HG02981 (cell line): Measurements from ENCODE around the gene TDP2.
"Not testable (repeated sequence)": the region's sequence is repeated elsewhere in the genome, so short reads cannot be mapped to it uniquely, and the experiment has no call there.

Experiments
- ATAC-seq: cut with Tn5 transposase; IDR thresholded peaks from one replicate; pipeline ENCODE4 v1.9.1; 2021; ENCODE audit warnings: mild to moderate bottlenecking, moderate library complexity; ENCODE audit not compliant: unreplicated experiment

TDP2 gene

GRCh38 chr6:24683297-24684296, 16.9 kb upstream of the TDP2 start:
- no peak for ATAC-seq

GRCh38 chr6:24680582-24680981, 13.9 kb upstream of the TDP2 start:
- no peak for ATAC-seq

- ATAC-seq, result not testable (repeated sequence)
Measured at GRCh38 chr6:24678792-24679352, 12.2 kb upstream of the TDP2 start.

- ATAC-seq, result no peak
Measured at GRCh38 chr6:24673625-24674024, 6.9 kb upstream of the TDP2 start.

- no peak for ATAC-seq
Measured at GRCh38 chr6:24672620-24673182, 6.0 kb upstream of the TDP2 start.

GRCh38 chr6:24671077-24671476, 4.4 kb upstream of the TDP2 start:
- ATAC-seq, result not testable (repeated sequence)

GRCh38 chr6:24670492-24670891, 3.8 kb upstream of the TDP2 start:
- not testable (repeated sequence) for ATAC-seq

- no peak for ATAC-seq
Measured at GRCh38 chr6:24668997-24669361, 2.3 kb upstream of the TDP2 start.

GRCh38 chr6:24668066-24668996, 1.6 kb upstream of the TDP2 start:
- ATAC-seq, result not testable (repeated sequence)

GRCh38 chr6:24667378-24667803, 692 bp upstream of the TDP2 start:
- peak; percentile 4 for ATAC-seq

- peak; percentile 31 for ATAC-seq
Measured at GRCh38 chr6:24666097-24666640, 530 bp downstream of the TDP2 start.

GRCh38 chr6:24664046-24664987, 2.4 kb downstream of the TDP2 start:
- no peak for ATAC-seq

- ATAC-seq, result no peak
Measured at GRCh38 chr6:24663189-24663588, 3.5 kb downstream of the TDP2 start.

GRCh38 chr6:24662236-24662635, 4.5 kb downstream of the TDP2 start:
- no peak for ATAC-seq

- not testable (repeated sequence) for ATAC-seq
Measured at GRCh38 chr6:24661759-24662158, 4.9 kb downstream of the TDP2 start.

GRCh38 chr6:24660105-24660504, 6.6 kb downstream of the TDP2 start:
- ATAC-seq, result no peak

GRCh38 chr6:24659561-24659960, 7.1 kb downstream of the TDP2 start:
- ATAC-seq, result no peak

- ATAC-seq, result no peak
Measured at GRCh38 chr6:24658573-24659560, 7.8 kb downstream of the TDP2 start.
